ENCODE measurements around the gene PLP2.
"Not testable (repeated sequence)": the region's sequence is repeated elsewhere in the genome, so short reads cannot be mapped to it uniquely, and the experiment has no call there.

Gene PLP2

DNA sequence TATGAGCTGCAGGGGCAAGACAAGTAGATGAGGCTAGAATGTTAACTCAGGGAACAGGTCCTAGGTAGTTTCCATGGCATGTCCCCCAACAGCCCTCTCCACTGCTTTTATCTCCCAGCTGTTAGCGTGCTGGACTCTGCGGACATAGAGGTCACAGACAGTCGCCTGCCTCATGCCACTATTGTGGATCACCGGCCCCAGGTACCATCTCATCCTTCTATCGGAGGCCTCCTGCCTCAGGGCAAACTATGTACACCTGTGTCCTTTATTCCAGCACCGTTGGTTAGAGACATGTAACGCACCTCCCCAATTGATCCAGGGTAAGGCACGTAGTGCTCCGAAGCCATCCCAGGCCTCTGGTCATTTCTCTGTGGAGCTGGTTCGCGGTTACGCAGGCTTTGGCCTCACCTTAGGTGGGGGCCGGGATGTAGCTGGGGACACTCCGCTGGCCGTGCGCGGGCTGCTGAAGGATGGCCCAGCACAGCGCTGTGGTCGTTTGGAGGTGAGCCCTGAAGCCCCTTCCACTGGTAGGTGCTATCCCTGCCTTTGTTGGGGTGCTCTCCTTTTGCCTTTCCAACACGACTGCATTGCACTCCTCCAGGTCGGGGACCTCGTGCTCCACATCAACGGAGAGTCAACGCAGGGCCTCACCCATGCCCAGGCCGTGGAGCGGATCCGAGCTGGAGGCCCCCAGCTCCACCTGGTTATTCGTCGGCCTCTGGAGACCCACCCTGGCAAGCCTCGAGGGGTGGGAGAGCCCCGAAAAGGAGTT, 6.9 kb upstream of the PLP2 start:
- no peak for FAIRE-seq

DNA sequence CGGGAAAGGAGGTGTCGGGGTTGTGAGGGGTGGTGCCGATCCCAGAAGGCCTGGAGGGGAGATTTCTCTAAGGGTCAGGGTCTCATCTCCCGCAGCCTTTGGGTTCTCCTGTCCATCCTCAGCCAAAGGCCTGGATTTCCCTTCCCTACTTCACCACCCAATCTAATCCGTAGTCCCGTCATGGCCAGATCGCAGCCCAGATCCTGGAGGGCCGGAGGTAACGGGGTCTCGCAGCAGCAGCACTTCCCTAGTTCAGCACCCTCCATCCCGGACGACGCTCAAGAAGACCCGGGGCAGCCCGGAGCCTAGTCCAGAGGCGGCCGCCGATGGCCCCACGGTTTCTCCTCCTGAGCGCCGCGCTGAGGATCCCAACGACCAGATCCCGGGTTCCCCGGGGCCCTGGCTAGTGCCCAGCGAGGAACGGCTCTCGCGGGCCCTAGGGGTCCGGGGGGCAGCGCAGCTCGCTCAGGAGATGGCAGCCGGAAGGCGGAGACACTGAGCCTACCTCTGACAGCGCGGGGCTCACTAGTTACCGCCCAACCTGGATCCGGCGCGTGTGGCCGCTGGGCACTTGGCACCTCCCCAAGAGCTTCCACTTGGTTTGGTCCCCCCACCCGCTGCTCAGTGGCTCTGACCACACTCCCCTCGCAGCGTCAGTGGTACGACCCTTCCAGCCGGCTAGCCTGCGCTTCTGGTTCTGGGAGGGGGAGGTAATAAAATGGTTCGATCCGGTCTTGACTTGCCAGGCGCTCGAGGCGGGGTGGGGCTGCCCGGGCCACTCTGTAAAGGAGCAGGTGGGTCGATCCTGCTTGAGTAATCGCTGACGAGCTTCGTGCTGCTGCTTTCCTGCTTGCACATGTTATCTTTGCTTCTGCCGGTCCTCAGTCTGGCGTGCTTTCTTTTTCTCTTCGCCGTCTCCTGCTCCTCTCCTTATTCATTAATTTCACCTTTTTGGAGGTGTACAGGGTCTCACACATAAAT, 5.5 kb upstream of the PLP2 start:
- FAIRE-seq, result no peak

DNA sequence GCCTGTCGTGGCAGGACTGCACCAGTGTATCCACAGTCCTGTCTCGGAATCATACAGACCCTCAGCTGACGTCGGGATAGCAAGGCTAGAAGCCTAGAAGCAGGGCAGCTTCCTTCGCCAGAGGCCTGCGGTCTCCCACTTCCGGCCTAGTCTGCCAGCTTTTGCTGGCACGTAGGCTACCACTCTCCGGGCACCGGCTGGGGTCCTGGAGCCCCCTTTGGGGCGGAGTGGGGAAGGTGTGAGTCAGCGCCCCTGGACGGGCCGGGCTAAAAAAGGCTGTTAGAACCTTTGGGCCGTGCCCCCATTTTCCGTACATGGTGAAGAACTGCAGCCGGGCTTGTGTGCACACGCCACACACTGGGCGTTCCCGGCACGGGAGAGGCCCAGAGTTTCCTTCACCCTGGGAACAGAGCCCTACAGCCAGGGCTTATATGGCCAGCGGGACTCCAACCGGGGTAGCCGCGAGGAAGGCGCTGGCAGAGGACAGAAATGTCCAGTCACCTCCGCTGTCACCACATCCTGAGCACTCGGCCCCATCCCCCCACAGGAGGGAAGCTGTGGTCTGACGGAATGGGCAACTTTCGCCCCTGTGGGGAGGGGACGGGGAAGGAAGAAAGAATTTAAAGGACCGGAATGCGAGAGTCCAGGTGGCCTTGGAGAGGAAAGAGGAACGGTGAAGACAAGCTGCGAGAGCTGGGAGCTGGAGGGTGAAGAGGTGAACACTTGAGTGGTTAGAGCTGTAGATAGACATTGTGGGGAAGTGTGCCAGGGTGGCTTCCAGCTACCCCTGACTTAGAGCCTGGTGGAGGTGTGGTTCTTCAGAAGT, 4.6 kb upstream of the PLP2 start:
- no peak for FAIRE-seq

DNA sequence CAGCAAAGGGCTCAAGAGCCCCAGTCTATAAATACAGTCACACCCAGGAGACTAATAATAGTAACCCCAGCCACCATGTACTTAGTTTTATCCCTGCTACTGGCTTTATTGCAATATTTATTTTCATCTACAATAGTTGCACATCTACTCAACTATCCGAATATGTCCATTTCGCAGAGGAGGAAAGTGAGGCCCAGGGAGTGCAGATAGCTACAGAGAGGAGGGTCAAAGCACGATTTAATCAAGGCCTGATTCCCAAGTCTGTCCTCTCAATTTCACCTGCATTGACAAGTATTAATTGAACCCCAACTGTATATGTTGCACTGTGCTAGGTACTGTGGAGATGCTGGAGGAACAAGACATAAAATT, 4.0 kb upstream of the PLP2 start:
- no peak for FAIRE-seq

DNA sequence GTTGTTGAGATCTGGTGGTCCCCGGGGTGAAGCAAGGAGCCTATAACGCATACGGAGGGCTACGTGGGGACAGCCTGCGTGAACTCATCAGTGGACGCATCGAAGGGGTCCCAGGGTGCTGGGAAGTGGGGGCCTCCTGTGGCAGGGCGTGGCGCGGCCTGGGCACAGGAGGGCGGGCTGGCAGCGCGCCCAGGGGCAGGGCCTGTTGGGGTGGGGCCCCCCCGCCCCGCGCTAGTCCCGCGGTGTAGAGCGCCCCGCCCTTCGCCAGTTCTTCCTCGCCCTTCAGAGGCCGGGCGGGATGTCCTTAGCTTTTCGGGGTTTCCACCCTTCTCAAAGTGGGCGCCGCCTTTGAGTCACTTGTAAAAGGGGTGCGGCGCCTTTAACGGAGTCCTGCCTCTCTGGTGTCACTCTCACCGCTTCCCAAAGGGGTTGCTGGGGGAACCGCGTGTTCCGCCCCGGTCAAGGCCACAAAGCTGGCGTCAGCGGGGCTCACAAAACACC, 632 bp downstream of the PLP2 start:
- no peak for FAIRE-seq

DNA sequence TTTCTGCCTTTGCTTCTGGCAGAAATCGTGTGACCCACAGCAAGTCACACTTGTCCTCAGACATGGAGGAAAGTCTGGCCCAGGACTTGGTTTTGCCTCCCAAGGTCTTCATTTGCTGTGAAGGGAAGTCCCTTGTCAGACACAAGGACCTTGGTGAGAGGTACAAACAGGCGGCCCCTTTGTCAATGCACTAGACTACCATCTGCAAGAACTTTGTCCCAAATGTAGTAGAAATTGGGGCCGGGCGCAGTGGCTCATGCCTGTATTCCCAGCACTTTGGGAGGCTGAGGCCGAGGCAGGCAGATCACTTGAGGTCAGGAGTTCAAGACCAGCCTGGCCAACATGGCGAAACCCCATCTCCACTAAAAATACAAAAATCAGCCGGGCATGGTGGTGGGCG, 1.8 kb downstream of the PLP2 start:
- FAIRE-seq, result not testable (repeated sequence)

DNA sequence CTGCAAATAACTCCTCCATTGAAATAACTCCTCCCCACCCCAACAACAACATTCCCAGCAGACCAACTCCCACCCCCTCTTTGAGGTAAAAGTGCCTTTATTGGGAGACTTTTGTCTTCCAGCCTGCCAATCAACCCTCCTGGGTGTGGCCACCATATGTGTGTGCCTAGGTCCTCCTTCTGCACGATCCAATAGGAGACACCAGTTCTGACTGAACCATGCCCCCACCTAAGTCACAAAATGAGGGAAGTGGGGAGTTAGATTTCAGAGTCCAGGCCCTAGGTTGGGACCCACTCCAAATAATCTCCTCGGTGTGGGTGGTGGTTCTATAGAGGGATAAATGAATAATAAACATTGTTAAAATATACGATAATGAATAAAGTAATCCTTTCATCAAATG, 3.0 kb downstream of the PLP2 start:
- no peak for FAIRE-seq

DNA sequence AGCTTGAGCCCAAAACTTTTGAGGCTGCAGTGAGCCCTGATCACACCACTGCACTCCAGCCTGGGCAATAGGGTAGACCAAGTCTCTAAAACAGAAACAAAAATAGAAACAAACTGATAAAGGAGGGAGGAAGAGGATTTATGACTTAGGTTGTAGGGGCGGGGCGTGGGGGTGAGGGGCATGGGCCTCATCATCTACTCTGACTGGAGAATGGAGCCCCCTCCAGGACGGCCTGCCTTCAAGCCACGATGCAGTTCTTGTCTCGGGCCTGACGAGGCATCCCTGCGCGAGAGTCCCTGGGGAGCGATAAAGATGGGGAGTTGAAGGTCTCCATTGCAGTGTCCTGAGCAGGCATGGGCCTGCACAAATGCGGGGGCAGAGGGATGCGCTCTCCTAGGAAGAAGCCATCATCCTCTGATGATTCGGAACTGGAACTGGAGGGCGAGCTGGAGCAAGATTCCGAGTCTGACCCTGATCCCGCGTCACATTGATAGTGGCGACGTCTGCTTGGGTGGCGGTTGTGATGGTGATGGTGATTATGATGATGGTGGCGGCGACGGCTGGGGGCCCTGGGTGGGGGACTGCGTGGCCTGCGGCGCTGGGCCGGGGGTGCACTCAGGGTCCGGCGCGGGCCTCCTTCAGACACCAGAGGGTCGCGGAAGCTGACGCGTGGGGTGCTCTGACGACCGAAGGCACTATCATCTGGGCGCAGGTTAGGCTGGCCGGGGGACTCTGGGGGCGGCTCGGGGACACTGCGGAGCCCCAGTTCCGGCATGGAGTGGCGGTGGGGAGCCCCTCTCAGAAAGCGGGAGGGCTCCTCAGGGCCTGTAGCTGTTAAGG, 4.0 kb downstream of the PLP2 start:
- FAIRE-seq, result no peak

DNA sequence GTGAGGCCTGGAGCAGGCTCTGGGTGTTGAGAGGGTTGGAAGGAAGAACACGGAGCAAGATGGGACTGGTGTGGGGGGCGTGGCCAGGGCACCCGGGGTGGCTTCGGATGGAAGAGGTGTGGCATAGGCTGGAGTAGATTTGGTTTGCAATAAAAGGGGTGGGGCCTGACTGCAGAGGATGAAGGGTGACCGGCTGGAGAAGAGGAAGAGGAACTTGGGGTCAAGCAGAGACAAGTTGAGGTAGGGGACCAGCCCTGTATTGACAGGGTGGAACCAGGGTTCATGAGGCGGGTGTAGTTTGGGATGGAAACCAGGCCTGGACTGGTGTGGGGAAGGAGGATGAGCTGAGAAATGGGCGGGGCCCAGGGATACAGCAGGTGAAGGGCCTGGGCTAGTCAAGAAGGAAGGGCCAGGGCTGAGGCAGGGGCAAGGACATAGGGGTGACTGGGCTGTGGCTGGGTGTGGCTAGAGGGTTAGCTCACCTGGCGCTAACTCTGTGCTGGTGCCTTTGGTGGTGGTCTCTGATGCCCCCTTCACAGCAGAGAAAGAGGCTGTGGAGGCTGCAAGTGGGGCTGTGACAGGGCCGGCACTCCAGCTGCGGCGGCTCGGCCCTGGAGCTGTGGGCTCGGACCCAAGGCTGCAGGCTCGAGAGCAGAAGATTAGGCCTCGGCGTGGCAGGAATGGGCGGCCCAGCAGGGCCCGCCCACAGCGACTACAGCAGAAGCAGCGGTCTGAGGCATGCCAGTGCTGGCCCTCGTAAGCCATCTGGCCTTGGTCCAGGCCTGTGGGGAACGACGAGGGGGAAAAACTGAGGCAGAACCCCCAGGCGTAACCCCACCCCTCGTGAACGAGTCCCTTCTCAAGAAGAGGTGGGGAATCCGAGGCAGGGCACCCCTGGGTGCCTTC, 5.0 kb downstream of the PLP2 start:
- FAIRE-seq, result no peak

DNA sequence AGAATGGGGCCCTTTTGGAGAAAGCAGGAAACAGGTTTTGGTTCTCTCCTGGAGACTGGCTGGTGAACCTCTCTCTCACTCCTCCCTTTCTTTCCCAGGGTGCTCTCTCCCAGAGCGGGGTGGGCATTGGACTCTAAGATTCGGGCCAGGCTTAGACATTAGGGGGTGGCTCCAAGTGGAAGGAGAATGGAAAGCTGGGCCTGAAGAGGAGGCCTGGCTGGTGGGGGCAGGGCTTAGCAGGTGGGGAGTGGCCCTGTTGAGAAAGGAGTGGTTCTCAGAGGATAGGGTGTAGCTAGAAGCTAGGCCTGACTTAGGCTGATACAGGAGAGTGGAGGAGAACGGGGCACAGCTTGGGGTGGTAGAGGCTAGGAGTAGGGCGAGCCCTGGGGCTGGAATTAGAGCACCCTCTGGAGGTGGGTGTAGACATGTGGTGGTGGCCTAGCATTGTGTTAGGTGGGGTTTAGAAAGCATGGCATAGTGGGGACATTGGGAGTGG, 5.7 kb downstream of the PLP2 start:
- FAIRE-seq, result no peak

DNA sequence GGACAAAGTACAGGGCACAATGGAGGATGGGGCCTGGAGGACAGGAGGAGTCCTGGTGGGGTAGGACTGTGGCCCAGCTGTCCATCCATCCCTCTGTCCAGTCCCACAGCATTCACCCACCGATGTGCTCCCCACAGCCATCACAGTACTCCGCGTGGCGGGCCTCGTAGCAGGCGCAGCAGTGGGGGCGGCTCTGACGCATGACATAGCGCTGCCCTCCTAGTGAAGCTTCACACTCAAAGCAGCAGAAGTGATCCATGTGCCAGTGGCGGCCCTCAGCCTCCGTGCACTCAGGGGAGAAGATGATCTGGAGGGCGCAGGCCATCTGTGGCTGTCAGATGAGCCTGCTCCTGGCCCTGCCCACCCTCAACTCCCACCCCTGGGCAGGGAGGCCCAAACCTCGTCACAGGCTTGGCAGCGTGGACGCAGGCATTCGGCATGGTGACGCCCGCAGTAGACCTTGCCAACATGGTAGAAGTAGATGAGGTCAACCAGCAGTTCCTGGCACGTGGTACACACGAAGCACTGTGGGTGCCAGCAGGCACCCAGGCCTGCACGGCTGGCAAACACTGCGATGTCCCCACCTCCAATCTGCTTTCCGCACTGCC, 6.3 kb downstream of the PLP2 start:
- no peak for FAIRE-seq

DNA sequence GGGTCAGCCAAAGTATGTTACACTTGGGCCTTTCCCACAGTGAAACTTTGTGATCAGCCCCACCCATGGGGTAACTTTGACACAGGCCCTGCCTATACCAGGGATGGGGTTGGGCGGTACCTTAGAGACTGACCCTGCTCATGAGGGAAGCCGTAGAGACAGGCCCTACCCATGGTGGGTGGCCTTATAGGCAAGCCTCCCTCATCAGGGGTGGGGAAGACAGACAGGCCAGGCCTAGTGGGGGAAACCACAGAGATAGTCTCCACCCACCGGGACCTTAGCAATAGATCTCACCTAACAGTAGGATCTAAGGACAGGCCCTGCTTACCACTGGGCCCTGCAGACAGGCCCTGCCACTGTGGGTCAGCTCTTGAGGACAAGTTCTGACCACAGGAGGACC, 6.8 kb downstream of the PLP2 start:
- FAIRE-seq, result no peak

DNA sequence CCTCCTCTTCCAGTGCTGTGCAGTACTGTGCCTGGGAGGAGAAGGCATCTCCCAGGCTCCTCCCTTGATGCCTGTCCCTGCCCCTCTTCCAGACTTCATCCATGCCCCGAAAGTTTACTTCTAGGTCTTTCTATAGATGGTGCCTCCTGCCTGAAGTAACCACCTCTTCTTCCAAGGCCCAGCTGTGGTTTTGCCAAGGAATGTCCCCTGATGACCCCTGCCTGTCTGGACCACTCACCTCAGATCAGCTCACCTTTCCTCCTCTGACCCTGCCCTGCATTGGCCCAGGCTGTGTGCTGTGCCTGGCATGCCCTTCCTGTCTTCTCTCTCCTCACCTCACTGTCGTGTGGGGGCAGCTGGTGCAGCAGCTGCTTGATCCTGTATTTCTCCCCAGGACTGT, 7.7 kb downstream of the PLP2 start:
- no peak for FAIRE-seq

DNA sequence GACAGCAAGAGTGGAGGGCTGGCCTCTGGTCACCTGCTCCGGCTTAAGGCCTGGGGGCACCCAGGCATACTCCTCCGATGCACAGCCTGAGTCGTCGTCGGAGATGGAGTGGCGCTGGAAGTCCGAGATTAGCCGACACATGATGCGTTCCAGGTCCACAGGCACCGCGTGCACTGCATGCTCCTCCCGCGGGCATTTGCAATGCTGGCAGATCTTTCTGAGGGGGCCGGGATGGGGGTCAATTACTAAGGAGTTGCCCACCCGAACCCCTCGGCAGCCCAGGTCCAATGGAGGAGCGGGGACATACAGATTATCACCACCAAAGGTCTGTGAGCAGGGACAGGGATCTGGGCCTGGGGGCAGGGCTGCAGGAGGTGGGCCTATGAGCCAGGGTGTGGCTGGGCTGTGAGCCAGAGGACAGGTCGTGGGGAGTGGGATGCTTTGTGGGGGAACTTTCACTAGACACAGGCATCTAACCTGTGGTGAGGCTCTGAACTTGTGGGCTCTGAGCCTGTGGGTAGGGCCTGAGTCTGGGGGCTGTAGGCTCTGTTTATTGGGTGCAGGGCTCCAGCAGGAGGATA, 12.1 kb downstream of the PLP2 start:
- no peak for FAIRE-seq

DNA sequence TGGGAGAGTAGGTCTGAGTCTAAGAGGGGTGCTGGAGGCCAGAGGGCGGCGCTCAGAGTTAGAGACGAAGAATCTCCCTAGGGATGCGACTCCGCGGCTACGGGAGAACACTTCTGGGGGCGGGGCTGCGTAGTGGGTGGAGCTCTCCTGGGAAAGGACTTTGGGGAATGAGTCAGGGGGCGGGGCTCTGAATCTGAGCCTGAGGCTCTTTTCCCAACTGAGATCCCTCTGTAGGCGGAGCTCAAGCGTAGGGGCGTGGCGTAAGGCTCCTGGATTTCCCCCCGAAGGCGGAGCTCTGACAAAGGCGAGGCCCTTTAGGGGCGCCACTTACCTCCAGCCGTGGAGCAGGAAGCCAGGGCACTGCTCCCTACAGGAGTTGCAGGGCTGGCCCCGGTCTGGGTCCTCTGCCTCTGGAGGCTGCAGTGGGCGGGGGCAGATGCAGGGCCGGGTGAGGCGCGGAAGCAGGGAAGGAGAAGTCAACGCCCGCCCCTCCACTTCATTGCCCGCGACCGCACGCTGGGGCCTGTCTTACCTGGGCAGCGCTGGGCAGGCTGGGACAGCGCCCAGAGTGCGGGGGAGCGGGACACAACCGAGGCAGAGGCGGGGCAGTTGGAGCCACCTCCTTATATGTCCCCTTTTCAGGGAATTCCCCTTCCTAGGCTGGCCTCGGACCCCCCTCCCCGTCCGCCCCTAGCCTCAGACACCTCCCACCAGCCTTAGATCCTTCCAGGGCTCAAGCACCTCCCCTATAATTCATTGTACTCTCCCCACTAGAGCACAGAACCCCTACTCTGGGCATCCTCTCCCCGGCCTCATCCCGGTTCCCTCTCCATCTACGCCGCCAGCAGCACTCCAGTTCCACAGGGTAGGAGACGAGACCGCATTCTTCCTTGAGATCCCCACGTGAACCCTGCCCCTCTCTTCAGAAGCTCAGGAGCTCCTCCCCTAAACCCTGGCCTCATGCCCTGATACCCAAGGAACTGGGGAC, 12.9 kb downstream of the PLP2 start:
- FAIRE-seq, result peak; percentile 13

DNA sequence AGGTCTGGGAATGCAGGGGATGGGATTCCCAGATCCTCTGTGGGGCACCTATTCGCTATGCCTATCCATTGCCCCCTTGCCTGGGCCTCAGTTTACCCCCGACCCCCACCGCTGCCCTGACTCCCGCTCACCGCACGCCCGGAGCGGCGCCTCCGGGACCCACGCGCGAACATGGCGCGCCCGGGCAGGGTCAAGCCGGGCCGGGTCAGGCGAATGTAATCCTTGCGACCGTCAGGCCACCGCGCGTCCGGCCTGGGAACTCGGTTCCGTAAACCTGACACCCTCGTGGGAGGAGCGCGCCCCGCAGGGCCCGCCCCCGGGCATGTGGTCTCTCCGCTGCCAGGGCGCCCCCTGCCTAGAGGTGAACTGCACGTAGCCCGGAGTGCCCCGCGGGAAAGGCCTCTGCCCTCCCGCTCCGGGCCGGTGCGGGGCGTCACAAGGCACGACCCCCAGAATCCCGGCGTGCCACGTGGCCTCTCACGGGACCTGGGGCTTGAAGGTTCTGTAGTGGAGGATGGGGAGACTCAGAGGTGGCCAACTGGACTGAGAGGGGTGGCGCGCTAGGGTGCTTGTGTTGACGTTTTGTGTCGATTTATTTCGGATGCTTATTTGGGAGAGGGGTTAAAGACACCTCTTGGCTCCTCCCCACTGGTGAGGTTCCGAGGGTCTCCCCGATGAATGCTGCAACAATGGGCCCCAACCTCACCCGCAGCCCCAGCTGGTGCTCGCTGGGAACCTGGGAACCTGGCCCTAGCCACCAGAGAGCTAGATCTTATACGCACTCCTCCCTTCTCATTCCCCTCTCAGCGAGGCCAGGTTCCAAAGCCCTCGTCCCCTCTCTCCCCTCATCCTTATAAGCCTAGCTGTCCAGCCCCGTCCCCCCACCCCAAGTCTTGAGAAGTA, 14.7 kb downstream of the PLP2 start, which contains the start of gene PRICKLE3:
TSS of gene PRICKLE3 (minus strand) at position 249 of the 903 bp plus-strand sequence. CDS start at position 173, 76 bp downstream.
- FAIRE-seq, result no peak

DNA sequence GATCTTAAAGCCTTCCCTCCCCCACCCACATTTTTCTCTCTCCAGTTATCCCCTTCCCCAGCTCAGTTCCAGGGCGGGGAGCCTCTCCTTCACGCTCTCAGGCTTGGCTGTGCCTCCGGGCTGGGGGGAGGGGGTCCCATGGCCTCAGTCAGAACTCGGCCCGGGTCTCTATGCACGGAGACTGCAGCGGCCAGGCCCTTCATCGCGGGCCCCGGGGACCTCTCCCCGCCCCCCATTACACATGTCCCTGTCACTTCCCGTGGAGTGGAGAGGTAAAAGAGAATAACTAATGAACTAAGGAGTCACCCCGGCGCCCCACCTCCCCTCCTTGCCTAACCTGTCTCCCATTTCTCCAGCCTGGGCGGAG, 15.3 kb downstream of the PLP2 start:
- FAIRE-seq, result no peak
